DOHH2 (cell line): ENCODE results near the gene AK3.

ENCODE experiments used
- H3F3A ChIP-seq: fragments of 200-600 bp; sonication (generic), shearing (Covaris generic); 2 replicates; pipeline ENCODE4 v1.6.0; 2016; ENCODE audit warnings: antibody characterized with exemption, mild to moderate bottlenecking; ENCODE audit not compliant: control insufficient read depth, insufficient read depth
- H3K27ac ChIP-seq: fragments of 200-600 bp; sonication (generic); 2 replicates; pipeline ENCODE4 v1.5.1; 2014; ENCODE audit warnings: low read depth, mild to moderate bottlenecking, low read length, moderate library complexity
- H3K27me3 ChIP-seq: fragments of 200-600 bp; sonication (generic); 2 replicates; pipeline ENCODE4 v1.6.1; 2014; ENCODE audit warnings: mild to moderate bottlenecking, low read length, mixed read lengths; ENCODE audit not compliant: control insufficient read depth
- H3K36me3 ChIP-seq: fragments of 200-600 bp; sonication (generic); 2 replicates; pipeline ENCODE4 v1.6.1; 2014; ENCODE audit warnings: mild to moderate bottlenecking, low read length, moderate library complexity, mixed read lengths; ENCODE audit not compliant: control insufficient read depth
- H3K4me1 ChIP-seq: fragments of 200-600 bp; sonication (generic); 2 replicates; pipeline ENCODE4 v1.6.1; 2014; ENCODE audit warnings: mild to moderate bottlenecking, low read length, mixed read lengths; ENCODE audit not compliant: control insufficient read depth
- H3K4me2 ChIP-seq: fragments of 200-600 bp; sonication (generic); 2 replicates; pipeline ENCODE4 v1.6.0; 2014; ENCODE audit warnings: mild to moderate bottlenecking, low read length, moderate library complexity
- H3K4me3 ChIP-seq: fragments of 200-600 bp; sonication (generic); 2 replicates; pipeline ENCODE4 v1.5.1; 2014; ENCODE audit warnings: mild to moderate bottlenecking, low read length, mixed read lengths
- H3K79me2 ChIP-seq: fragments of 200-600 bp; sonication (generic); 2 replicates; pipeline ENCODE4 v1.6.1; 2014; ENCODE audit warnings: mild to moderate bottlenecking, low read length, mixed read lengths; ENCODE audit not compliant: control insufficient read depth
- H3K9me2 ChIP-seq: fragments of 200-600 bp; sonication (generic); replicated peaks from 2 replicates; pipeline ENCODE4 v1.6.1; 2014; ENCODE audit warnings: mild to moderate bottlenecking, low read length, mixed read lengths; ENCODE audit not compliant: control insufficient read depth
- H3K9me3 ChIP-seq: fragments of 200-600 bp; sonication (generic); 2 replicates; pipeline ENCODE4 v1.6.1; 2014; ENCODE audit warnings: antibody characterized with exemption, low read length, mixed read lengths; ENCODE audit not compliant: control insufficient read depth, insufficient read depth
- H4K20me1 ChIP-seq: fragments of 200-600 bp; sonication (generic); 2 replicates; pipeline ENCODE4 v1.6.0; 2014; ENCODE audit warnings: low read depth, mild to moderate bottlenecking, antibody characterized with exemption, low read length, moderate library complexity; ENCODE audit not compliant: control insufficient read depth, insufficient read depth
- EZH2phosphoT487 ChIP-seq: fragments of 200-600 bp; sonication (generic); IDR thresholded peaks from 2 replicates; pipeline ENCODE4 v1.6.1; 2017; ENCODE audit warnings: borderline replicate concordance, mild to moderate bottlenecking, antibody characterized with exemption, low read length, moderate library complexity, mixed read lengths
- TF ChIP-seq, protein P1 (sequence below): fragments of 200-600 bp; sonication (generic); IDR thresholded peaks from one replicate; pipeline ENCODE4 v1.5.1; 2014; ENCODE audit warnings: antibody characterized with exemption, mild to moderate bottlenecking, low read depth, low read length; ENCODE audit not compliant: poor library complexity, severe bottlenecking

The AK3 gene

DNA sequence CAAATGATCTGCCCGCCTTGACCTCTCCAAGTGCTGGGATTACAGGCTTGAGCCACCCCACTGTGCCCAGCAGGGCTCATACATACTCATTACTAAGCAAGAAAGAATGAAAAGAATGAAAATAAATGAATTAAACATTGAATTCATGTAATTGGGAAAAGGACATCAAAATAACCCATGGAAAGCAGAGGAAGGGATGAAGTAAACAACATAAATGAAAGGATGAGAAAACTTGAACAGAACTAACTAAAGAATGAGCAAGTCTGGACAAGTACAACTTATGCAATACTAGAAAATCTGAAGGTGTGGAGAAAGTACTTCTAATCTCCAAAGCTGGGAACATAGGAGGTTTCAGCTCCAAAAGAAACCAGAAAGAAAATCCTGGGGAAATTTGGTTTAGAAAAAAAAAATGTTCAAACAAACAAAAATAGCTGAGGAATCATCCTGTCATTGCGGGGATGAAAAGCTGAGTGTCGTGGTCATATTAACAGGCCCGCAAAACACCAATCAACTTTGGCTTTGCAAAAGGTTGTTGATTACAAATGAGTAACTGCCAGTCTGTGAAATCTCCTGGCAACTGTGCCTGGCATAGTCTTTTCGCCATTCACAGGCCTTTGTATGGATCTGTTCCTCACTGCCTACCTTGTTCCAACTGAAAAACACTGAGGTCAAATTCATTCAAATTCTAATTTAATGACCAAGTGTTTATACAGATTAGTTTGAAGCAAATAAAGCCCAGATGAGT is 2.3 kb upstream of the AK3 start:
- Histone ChIP-seq H3K4me1 (peaks cover 22% of the 10 kb centered on the region), H3K27me3 (no peaks in the 10 kb centered on the region), H3K9me2 (no peaks in the 10 kb centered on the region), H3F3A (no peaks in the 10 kb centered on the region), H3K36me3 (peaks cover 17% of the 10 kb centered on the region), H3K4me3 (no peak overlapping the region), H3K4me2 (no peak overlapping the region), H3K9me3 (no peaks in the 10 kb centered on the region), H3K79me2 (peaks cover 33% of the 10 kb centered on the region), H4K20me1 (peaks cover 9% of the 10 kb centered on the region; the same call in 1 of the 2 replicates), H3K27ac (no peak overlapping the region)
- TF ChIP-seq, protein P1, sequence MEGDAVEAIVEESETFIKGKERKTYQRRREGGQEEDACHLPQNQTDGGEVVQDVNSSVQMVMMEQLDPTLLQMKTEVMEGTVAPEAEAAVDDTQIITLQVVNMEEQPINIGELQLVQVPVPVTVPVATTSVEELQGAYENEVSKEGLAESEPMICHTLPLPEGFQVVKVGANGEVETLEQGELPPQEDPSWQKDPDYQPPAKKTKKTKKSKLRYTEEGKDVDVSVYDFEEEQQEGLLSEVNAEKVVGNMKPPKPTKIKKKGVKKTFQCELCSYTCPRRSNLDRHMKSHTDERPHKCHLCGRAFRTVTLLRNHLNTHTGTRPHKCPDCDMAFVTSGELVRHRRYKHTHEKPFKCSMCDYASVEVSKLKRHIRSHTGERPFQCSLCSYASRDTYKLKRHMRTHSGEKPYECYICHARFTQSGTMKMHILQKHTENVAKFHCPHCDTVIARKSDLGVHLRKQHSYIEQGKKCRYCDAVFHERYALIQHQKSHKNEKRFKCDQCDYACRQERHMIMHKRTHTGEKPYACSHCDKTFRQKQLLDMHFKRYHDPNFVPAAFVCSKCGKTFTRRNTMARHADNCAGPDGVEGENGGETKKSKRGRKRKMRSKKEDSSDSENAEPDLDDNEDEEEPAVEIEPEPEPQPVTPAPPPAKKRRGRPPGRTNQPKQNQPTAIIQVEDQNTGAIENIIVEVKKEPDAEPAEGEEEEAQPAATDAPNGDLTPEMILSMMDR: no peak
- no peak for TF ChIP-seq EZH2phosphoT487

DNA sequence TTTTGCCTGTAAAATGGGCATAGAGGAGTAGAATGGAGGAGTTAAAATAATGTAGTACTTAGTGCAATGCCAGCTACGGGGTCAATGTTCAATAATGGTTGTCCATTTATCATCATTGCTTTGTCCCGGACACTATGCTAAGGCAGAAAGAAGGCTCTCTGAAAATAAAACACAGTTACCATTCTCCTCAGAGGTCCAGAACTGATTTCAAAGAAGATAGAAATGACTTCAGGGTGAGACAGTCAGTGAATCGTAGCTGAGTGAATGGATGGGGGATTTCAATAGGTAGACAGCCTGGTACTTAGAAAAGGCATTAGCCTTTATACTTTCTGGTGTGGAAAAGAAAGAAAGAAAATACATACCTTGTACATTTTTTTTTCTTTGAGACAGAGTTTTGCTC is 1.2 kb upstream of the AK3 start:
- Histone ChIP-seq H3K27me3 (no peaks in the 10 kb centered on the region), H3K36me3 (peaks cover 19% of the 10 kb centered on the region), H3K4me3 (peak overlapping the region; percentile 99), H3K9me2 (no peaks in the 10 kb centered on the region), H3K4me2 (peak overlapping the region; percentile 92), H3F3A (no peaks in the 10 kb centered on the region), H3K79me2 (peaks cover 44% of the 10 kb centered on the region), H3K27ac (no peak overlapping the region; the same call in 1 of the 2 replicates), H3K9me3 (no peaks in the 10 kb centered on the region), H4K20me1 (peaks cover 12% of the 10 kb centered on the region; the same call in 1 of the 2 replicates), H3K4me1 (peaks cover 22% of the 10 kb centered on the region)
- TF ChIP-seq, protein P1: no peak
- no peak for TF ChIP-seq EZH2phosphoT487

DNA sequence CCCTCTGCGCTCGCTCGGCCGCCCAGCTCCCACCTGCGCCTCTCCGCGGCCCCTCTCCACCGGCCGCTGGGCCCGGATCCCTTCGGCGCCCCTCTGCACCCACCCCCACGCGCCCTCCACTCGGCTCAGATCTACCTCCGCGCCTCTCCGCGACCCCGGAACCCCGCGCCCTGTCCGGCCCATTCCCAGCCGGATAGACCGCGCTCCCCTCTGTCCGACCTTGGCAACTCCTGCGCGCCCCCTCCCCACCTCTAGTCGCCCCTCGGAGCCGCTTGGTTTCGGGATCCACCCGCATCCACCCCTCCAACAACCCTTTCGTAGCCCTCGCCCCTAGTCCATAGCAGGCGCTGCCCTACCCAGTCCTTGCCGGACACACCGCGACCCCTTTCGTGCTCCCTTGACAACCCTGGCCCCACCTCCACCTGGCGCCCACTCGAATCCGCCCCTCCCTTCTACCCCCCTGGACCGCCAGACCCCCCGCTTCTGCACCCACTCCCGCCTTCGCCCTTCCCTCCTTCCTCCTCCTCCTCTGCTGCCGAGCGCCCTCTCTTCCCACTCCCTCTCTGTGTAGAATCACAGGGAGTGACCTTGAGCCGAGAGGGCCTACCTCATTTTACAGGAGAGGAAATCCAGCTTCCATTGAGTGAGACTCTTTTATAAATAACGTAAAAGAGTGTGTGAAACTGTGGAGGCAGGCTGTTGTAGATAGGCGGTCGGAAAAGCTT is 525 bp upstream of the AK3 start:
- H3K27ac ChIP-seq: peak overlapping the region; percentile 73
- TF ChIP-seq, protein P1: peak; percentile 5
- TF ChIP-seq EZH2phosphoT487: no peak

More for the DNA sequence above, 525 bp upstream of the AK3 start:
- H3K4me3 ChIP-seq: peak overlapping the region; percentile 99
- peaks cover 51% of the 10 kb centered on the region for H3K79me2 ChIP-seq
- peaks cover 22% of the 10 kb centered on the region for H3K4me1 ChIP-seq
- H3K27me3 ChIP-seq: no peaks in the 10 kb centered on the region
- peaks cover 12% of the 10 kb centered on the region; the same call in 1 of the 2 replicates for H4K20me1 ChIP-seq
- peak overlapping the region; percentile 92 for H3K4me2 ChIP-seq
- no peaks in the 10 kb centered on the region for H3K9me3 ChIP-seq
- no peaks in the 10 kb centered on the region for H3K9me2 ChIP-seq
- peaks cover 19% of the 10 kb centered on the region for H3K36me3 ChIP-seq
- no peaks in the 10 kb centered on the region for H3F3A ChIP-seq
